GM21423 (cell line): ENCODE data around the gene LRRC23.

Experiments
- ATAC-seq: cut with Tn5 transposase; IDR thresholded peaks from one replicate; pipeline ENCODE4 v1.9.1; 2021; ENCODE audit warnings: mild to moderate bottlenecking, moderate library complexity; ENCODE audit not compliant: unreplicated experiment

Gene LRRC23

DNA sequence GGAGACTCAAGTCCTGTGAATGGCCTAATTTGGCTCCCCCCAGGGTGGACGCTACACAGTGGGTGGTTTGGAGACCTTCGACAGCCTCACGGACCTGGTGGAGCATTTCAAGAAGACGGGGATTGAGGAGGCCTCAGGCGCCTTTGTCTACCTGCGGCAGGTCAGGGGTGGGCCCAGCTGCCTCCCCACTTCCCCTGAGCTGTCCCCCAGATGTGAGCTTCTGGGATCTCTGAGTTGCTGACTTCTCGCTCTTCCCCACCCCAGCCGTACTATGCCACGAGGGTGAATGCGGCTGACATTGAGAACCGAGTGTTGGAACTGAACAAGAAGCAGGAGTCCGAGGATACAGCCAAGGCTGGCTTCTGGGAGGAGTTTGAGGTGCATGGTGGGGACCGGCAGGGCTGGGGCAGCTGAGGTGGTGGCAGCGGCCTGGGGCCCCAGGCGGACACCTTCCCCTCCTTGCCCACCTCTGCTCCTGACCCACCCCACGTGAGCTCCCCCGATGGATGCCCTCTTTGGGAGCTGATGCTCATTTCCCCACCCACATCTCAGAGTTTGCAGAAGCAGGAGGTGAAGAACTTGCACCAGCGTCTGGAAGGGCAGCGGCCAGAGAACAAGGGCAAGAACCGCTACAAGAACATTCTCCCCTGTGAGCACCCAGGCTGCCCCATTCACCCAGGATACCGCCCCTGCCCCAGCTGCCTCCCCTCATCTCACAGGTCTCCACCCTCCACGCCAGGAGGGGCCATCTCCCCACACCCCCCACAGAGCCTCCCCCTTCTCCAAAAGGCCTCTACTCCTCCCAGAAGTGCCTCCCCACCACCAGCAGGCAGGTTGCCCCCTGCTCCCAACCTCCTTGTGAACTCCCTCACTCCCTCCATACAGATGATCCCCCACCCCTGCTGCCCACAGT, 50.7 kb downstream of the LRRC23 start:
- ATAC-seq = no peak

DNA sequence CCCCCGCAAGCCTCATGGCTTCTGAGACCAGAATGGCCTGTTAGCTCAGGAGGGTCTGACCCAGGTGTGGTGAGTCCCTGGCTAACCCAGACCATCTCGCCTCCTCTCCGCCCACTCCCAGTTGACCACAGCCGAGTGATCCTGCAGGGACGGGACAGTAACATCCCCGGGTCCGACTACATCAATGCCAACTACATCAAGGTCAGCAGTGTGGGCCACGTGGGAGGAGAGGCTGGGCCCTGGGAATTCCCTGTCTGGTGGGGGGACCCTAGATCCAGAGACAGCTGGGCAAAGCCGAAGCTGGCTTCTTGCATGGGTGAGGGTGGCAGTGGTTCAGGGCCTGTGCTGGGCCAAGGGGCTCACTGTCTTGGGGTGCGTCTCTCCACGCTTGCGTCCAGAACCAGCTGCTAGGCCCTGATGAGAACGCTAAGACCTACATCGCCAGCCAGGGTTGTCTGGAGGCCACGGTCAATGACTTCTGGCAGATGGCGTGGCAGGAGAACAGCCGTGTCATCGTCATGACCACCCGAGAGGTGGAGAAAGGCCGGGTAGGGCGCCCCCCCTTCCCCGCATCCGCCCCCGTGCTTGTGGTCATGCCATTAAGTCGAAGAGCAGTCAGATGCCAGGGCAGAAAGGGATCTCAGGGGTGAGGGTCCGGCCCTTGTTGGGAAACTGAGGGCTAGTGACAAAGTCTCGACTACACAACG, 51.6 kb downstream of the LRRC23 start:
- no peak for ATAC-seq

- no peak for ATAC-seq
Measured at GRCh38 chr12:6957151-6957701, 52.6 kb downstream of the LRRC23 start.

DNA sequence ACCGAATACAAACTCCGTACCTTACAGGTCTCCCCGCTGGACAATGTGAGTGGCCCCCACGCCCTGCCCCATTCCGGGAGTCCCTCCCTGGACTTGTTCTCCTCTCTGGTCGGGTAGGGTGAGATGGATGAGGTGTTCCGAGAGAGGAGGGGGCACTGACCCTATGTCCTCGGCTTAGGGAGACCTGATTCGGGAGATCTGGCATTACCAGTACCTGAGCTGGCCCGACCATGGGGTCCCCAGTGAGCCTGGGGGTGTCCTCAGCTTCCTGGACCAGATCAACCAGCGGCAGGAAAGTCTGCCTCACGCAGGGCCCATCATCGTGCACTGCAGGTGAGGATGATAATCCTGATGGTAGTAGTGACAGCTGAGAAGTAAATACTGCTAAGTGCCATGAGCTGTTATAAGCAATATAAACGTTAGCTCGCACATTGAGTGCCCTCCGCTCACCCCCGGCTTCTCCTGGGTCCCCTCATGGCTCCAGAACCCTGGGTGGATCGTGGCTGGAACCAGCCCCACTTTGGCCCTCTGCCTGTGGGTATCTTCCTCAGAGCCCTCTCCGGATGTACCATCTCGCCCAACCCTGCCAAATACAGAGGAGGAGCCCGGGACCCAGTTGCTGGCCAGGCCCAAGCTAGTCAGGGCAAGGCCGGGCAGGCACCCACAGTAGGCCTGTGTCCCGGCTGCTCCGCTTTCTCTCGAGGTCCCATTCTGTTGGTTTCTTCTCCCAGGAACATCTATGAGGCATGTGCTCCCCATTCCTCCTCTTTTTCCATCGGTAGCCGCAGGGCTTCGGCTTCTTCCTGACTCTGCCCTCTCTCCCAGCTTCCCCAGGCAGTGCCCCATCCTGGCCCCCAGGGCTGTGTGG, 53.4 kb downstream of the LRRC23 start:
- no peak for ATAC-seq

GRCh38 chr12:6958609-6959057, 54.0 kb downstream of the LRRC23 start:
- no peak for ATAC-seq

- ATAC-seq = peak; percentile 49
Measured at GRCh38 chr12:6959058-6959804, 54.6 kb downstream of the LRRC23 start.

DNA sequence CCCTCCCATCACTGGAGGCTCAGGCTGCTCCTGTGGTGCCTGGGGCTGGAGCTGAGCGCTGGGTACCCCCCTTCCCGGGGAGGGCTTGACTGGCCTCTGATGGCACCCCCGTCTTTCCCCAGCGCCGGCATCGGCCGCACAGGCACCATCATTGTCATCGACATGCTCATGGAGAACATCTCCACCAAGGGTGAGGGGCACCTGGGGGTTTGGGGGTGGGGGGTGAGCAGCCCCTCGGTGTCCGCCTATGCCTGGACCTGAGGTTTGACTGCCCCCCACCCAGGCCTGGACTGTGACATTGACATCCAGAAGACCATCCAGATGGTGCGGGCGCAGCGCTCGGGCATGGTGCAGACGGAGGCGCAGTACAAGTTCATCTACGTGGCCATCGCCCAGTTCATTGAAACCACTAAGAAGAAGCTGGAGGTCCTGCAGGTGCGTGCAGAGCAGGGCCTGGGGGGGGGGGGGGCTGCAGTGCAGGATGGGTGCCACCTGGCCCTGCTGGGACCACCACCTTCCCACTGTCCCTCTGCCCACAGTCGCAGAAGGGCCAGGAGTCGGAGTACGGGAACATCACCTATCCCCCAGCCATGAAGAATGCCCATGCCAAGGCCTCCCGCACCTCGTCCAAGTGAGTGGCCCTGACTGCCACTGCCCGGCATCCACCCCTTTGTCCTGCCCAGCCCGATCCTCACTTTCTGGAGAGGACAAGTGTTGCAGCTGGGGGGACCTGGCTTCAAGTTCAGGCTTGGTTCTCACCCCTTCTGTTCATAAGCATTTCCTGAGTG, 55.4 kb downstream of the LRRC23 start:
- no peak for ATAC-seq

GRCh38 chr12:6960593-6961277, 56.1 kb downstream of the LRRC23 start:
- no peak for ATAC-seq

DNA sequence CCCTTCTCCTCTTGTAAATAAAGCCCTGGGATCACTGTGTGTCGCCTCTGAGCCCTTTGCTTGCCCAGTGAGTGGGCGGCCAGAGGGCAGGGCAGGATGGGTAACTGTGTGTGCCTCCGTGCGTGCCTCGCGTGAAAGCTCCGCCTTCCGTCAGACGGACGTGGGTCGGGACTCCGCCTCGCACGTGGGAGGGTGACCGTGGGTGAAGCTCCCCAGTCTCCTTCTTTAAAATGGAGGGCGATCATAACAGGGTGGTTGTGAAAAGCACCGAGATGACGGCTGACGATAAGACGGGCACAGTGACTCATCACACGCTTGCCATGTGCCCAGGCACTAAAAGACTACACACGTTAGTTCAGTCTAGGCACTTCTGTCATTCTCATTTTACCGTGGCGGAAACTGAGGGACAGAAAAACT, 56.7 kb downstream of the LRRC23 start:
- ATAC-seq = no peak

- no peak for ATAC-seq
Measured at GRCh38 chr12:6961695-6962284, 57.2 kb downstream of the LRRC23 start.

DNA sequence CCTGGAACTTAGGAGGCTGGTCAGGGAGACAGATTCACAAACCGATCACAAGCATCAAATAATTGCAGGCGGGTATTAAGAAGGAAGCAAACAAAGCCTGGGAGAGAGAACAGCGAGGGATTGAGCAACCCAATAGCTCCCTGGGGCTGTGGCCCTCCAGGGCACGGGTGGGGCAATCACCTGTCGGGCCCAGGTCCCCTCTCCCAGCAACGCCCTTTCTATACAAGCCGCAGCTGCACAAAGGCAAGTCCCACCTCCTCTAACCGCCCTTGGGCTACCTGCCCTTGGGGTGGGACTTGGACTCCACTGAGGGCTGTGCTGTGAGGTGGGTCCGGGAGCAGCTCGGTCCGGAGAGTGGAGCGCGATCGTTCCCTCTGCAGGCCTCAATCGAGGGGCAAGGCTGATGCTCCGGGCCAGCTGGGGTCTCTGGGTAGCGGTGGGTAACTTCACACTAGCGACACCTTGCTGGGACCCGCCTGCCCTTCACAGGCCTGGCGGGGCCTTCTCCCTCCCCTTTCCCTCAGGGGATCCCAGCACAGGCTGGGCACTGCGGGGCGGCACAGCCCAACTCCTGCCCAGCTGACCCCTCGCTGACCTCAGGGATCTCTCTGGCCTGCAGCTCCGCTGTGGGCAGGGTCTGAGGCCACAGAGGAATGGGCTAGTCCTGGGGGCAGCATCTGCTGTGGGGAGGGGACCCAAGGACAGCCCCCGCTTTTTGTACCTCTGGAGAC, 57.8 kb downstream of the LRRC23 start:
- ATAC-seq = no peak

GRCh38 chr12:6963016-6963731, 58.6 kb downstream of the LRRC23 start:
- ATAC-seq = no peak
